HK-2 (cell line): ENCODE results near the gene COQ10B.
"Not testable (repeated sequence)": the region's sequence is repeated elsewhere in the genome, so short reads cannot be mapped to it uniquely, and the experiment has no call there.

Source experiments
- DNase-seq: peaks from one replicate; pipeline ENCODE4 v3.0.0-alpha.2; 2018; ENCODE audit not compliant: unreplicated experiment

The COQ10B gene

GRCh38 chr2:197450935-197451358 lies 2.4 kb upstream of the COQ10B start:
- DNase-seq: not testable (repeated sequence)

- no peak for DNase-seq
Measured at GRCh38 chr2:197452754-197453122, 614 bp upstream of the COQ10B start.

DNA sequence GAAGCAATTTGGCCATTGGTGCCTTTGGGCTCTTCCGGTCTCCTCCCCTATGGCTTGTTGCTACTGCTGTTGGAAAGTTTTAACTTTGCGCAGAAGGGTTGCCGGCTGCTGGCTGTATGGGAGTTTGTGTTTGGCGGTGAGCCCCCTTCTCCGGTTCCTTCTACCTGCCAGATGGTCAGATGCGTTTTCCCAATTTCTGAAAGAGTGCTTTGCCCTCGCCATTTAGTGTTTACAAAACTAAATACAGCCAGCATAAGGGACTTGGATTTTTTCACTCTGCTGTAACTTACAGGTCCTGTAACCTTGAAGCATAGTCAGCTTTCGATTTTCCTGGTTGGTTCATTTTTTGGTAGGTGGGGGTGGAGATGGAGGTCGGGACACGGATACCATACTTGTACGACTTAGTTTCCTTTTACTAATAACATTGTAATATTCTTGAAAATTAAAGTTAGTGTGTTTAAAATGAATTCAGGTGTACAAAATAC lies 604 bp downstream of the COQ10B start:
- DNase-seq: peak; percentile 84

- no peak for DNase-seq
Measured at GRCh38 chr2:197454923-197455322, 1.6 kb downstream of the COQ10B start.

- DNase-seq: no peak
Measured at GRCh38 chr2:197455428-197455827, 2.1 kb downstream of the COQ10B start.

DNA sequence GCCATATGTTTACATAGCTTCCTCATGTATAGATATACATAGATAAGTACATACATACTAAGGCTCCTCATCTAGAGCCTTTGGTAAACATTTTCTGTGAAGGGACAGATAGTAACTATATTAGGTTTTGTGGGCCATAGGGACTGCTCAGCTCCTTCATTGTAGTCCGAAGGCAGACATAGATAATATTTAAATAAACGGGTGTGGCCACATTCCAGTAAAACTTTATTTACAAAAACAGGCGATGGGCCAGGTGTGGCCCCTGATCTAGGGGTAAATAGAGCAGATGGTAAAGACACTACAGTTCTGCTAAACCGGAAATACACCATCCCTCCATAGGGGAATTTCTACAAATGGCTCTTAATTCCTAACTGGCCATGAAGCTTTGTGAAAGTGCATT lies 7.3 kb downstream of the COQ10B start:
- DNase-seq: no peak

DNA sequence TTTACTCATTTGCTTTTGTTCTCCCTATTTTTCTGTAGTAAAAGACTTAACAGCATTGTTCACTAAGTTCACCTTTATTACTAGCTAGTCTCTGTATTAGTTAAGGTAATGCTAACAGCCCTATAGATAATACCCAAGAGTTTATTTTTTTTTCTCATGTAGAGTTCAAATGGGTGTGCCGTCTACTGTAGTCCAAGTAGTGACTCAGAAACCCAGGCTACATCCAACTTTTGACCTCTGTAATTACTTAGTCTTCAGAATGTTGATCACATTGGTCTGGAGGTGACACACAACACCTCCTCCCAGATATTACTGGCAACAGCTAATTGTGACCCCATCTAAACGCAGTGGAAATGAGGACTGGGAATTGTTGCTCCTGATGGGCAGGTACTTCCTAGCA lies 7.7 kb downstream of the COQ10B start:
- no peak for DNase-seq

- DNase-seq: no peak
Measured at GRCh38 chr2:197464175-197464574, 10.8 kb downstream of the COQ10B start.

DNA sequence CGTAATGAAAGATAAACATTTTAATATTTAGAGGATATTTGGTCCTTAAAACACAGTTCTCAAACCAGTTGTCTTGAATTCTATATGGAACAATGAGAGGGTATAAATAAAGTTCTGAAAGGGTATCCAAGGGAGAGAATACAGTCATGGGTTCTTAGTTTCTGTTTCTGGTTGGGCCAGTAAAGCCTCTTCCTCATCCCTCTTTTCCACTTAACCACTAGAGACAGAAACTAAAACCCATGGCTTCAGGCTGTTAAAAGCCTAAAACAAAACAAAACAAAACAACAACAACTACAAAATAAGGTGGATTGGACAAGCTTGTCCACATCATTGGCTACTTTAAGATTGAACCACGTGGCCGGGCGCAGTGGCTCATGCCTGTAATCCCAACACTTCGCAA lies 18.8 kb downstream of the COQ10B start:
- DNase-seq: no peak

- no peak for DNase-seq
Measured at GRCh38 chr2:197477797-197478196, 24.4 kb downstream of the COQ10B start.

- DNase-seq: no peak
Measured at GRCh38 chr2:197480165-197481036, 27.0 kb downstream of the COQ10B start.

- not testable (repeated sequence) for DNase-seq
Measured at GRCh38 chr2:197484248-197484647, 30.9 kb downstream of the COQ10B start.

DNA sequence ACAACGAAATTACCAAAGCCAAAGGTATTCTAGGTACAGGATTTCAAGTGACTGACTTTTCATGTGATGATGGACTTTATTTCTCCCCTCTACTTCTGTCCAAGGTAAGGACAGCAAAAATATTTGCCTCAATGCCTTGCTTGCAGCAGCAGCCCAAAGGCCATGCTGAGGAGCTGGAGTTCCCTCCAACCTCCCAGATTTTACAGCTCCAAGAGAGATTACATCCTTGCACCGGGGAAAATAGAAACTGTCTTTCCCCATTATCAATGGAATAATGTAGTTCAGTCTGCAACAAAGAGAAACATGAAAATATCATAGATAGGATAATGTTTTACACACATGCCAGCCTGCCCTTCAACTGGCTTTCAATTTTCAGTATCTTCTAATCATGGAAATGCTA lies 32.8 kb downstream of the COQ10B start:
- DNase-seq: no peak

DNA sequence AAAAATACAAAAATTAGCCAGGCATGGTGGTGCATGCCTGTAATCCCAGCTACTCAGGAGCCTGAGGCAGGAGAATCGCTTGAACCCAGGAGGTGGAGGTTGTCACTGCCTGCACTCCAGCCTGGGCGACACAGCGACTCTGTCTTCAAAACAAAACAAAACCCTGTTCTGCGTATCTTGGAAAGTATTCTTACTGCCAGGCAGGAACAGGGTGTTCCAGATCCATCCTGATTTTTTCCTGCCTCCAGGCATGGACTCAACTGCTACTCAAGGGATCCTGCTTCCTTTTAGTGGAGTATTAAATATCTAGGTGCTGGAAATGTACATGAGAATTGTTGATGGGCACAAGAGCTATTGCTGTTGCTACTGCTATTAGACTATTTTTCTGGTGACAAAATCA lies 34.0 kb downstream of the COQ10B start:
- DNase-seq: no peak

DNA sequence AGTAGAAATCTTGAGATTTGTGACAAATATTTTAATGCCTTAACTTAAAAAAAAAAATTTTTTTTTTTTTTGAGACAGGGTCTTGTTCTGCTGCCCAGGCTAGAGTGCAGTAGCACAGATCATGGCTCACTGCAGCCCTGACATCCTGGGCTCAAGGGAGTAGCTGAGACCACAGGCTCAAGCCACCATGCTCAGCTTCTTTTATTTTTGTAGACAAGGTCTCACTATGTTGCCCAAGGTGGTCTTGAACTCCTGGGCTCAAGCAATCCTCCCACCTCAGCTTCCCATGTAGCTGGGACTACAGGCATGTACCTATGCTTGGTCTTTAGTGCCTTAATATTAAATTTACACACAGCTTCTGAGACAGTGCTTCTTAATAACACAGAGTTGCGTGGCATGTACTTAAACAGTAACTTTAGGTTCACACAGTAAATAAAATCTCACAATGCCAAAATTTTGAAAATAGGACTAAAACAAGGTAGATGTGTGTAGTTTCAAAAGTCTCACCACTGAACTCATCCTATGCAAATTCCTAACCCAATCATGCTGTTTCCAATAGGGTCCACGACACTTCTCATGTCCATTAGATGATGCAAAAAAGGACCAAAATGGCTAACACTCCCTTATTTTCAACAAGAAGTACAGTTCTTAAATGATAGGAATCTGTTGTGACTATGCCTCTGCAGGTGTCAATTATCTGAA lies 42.2 kb downstream of the COQ10B start:
- DNase-seq: no peak

GRCh38 chr2:197496695-197497094 lies 43.3 kb downstream of the COQ10B start:
- DNase-seq: no peak

DNA sequence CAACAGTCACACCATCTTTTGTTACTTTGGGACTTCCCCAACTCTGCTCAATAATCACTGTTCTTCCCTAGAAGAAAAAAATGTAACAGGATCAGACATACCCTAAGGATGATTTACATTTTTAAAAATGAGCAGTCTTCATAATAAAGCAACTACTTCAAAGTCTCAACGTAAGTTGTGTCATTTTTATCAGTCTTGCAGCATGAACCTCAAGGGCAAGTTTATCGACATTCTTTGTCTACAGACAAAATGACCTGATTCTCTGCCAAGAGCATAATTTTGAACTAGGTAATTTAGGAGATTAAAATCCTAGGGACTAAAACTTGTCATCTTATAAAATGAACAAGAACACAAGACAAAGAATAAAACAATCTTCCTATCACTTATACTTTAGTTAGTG lies 44.0 kb downstream of the COQ10B start:
- no peak for DNase-seq

- DNase-seq: no peak
Measured at GRCh38 chr2:197498235-197498936, 45.0 kb downstream of the COQ10B start.

DNA sequence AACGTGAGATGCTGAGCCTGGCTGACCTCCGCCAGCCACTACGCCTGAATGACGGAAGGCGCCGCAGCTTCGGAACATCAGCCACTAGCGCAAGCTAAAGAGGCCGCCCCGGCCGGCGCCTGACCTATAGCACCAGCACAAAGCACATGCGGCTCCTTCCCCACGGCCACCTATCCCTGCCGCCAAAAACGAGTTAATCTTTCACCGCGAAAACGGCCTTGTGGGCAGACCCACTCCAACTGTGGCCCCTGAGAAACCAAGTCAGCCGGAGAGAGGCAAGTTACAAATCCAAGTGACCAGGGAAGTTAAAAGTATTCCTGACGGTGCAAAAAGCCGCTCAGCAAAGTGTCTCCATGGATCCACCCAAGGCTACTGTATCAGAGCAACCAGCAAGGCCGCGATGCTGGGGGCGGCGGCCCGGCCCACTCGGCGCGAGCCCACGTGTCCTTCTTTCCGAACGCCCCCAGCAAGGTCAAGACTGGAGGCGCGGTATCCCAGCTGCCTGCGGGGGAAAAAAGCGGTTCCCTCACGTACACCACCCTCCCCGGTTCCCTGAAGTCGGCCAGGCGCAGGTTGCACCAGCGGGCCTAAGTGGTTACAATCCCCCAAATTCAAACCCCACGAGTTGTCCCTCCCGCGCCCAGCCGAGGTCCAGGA lies 45.7 kb downstream of the COQ10B start:
- peak; percentile 66 for DNase-seq

GRCh38 chr2:197499594-197500502 lies 46.5 kb downstream of the COQ10B start, which contains the start of the genes HSPD1 and HSPE1:
HSPD1 (minus strand) TSS chr2:197499840; CDS start chr2:197498848, 992 bp downstream.
HSPE1 (plus strand) TSS chr2:197500379; CDS start chr2:197500437, 58 bp downstream.
- DNase-seq: peak; percentile 98
